ENCODE measurements around the gene PITPNM2.

The PITPNM2 gene

DNA sequence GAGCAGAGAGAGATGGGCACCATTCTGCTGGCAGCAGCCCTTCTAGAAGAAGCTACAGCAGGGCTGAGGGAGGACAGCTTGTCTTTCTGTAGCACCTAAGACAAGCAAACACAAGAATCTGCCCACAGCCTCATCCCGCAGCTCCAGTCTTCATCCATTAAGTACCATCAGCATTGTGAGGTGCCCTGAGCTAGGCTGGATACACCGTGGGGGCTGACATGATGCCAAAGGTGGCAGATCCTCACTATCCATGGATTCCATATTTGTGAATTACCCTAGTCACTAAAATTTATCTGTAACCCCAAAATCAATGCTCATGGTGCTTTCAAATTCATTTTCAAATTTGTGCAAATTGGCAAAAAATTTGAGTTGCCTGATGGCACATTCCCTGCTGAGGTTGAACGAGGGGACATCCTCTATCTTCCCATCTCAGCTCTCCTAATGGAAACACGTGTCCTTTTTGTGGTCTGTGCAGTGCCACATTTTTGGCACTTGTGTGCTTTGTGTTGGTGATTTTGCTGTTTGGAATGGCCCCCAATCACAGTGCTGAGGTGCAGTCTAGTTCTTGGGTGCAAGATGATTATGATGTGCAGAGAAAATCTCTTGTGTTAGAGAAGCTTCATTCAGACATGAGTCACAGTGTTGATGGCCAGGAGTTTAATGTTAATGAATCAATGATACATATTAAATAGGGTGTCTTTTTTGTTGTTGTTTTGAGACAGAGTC is 7.0 kb downstream of the PITPNM2 start:
- no peak for DNase-seq

DNA sequence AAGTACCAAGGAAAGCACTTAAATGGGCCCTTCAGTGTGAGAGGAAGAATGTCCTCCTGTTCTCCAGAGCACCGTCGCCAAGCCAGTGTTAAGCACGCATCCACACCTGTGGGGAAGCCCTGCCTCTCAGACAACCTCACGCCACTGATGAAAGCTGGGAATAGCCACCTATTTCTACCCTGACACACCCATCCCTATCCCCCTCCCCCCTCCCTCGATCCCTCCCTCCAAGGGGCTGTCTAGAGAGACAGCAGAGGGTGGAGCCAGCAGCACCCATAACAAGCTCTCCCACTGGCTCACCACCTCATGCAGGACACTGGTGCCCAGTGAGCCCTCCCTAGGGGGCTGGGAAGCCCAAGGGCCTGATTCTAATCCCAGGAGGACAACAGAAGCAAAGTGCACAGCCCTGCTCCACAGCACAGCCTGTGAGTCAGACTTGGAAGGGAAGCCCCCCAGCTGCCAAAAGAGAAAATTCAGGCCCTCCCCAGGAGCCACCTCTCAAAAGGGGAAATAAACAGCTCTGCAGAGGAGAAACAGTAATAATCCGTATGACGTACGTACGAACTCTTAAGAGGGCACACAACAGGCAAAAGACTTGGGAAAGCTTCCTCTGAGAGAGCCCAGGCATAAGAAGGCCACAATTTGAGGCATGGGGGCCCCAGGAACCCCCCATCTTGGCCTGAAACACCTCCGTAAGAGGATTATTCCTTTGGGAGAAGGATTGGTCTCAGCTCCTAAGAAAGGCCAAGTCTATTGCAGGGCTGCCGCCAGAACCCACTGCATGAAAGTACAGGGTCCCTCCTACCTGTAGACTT is 7.8 kb downstream of the PITPNM2 start:
- no peak for DNase-seq

DNA sequence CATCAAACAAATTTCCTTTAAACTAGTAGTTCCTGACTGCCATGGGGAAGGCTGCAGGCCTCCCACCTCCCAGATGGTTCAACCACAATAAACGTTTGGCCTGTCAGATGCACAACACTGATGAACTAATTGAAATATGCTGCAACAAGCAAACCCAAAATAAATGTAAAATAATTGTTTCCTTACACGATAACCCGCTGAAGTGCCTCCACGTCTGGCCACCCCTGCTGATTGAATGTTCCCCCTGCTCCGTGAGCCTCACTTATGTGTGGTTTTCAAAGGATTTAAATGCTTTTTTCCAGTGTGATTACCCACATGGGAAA is 8.4 kb downstream of the PITPNM2 start:
- DNase-seq: no peak

DNA sequence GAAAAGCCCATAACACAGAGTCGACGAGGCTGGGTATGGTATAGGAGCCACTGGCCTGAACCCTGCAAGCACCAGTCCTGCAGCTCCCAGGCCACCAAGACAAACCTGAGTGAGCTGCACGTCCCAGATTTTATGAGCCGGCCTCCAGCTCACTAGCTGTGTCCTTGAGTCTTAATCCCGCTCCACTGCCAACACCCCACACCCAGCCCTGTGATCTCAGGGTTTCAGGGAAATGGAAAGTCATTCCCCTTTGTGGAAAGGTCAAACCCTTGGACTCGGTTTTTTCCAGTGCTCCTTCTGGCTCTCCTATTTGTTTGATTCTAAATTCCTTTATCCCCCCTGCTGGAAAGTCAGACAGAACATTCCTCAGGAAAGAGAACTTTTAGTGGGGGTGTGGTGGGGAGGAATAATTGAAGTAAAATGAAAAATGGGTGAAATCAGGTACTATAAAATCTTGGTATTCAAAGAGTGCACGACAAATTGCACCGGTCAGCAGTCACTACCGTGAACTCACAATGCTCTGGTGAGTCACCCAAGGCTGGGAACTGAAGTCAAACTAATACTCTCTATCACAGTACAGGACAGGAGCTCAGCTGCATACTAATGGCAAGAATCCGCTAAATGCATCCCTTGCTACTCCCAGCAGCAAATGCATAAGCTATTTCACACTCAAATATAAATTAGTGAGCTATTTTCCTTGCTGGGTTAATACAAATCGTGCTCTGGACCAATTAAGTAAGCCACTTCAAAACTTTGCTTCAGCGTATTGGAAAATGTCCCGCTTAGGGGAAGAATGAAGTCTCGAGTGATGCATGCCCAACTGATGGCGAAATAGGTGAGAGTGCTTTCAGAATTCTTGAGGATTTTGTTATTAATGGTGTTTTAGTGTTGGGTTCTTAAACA is 9.0 kb downstream of the PITPNM2 start:
- no peak for DNase-seq

DNA sequence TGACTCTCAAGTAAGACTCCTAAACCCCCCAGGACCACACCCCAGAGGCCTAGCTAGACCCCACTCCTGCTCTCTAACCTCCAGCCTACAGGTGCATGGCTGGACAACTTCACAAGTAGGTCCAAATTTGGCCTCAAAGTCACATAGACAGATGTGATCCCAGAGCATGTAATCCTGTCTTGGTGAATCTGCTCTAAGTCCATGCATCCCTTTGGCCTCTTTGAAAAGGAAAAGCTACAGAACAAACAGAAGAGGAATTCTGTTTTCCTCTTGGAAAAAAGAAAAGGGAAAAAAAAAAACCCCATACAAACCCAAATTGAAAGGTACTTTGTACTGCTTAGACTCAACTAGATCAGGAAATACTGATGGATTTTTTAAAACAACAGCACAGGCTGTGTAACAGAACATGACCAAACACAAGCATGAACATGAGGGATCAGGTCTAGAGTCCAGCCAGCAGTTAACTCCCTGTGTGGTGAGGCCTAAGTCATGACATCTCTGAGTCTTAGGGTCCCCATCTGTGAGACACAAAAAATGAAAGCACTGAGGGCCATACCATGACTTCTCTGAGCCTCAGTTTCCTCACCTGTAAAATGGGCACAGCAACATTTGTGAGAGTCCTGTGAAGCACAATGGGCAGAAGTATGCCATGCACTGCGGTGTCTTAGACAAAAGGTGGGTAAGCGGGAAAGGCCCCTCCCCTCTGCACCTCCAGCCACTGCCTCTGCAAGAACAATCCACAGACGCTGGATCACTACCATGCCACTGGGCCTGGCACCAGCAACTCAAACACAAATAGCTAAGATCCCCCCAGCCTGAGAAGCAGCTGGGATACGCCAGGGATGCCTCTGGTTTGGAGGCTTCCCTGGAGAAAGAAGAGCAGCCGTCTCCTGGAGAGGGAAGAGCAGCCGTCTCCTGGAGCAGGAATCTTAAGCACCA is 9.9 kb downstream of the PITPNM2 start:
- no peak for DNase-seq

DNA sequence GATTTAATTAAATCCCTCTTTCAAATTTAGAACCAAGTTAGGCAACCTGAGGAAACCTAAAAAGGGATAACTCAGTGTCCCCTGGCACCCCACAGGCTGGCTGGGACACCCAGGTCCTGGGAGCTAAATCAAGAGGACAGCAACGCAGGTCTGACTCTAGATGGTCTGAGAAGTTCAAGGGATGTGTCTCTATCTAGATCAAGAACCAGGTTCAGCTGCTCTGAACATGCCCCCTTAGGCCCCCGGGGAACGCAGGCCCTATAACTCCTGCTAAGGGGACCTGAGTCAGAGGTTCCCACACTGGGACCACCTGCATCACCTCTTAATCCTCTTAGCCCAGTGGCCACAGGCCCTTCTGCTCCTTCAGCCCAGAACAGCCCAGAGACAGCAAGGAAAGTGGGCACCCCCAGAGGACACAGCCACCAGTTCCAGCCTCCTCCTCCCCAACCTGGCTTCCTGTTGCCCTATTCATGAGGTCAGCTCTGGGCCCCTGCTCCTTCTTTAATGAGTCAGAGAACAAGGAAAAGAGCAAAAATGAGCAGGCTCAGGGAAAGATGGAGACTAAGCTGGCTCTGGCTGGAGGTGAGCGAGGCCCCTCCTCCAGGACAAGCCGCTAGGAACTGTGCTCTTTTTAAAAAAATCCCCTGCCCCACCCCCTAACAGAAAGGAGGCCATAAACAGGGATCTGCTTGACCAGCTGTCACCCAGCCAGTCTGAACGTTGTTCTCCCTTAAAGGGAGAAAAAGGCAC is 10.8 kb downstream of the PITPNM2 start:
- DNase-seq: no peak

DNA sequence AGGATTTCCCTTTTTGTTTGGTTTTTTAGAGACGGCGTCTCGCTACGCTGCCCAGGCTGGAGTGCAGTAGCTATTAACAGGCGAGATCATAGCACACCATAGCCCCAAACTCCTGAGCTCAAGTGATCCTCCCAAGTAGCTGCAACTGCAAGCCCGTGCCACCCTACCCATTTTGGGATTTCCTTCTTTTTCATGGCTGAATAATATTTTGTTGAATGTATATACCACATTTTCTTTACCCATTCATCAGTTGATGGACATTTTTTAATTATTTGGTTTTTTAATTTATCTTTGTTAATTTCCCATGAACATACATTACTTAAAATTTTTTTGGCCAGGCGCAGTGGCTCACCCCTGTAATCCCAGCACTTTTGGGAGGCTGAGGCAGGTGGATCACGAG is 15.2 kb downstream of the PITPNM2 start:
- no peak for DNase-seq

DNA sequence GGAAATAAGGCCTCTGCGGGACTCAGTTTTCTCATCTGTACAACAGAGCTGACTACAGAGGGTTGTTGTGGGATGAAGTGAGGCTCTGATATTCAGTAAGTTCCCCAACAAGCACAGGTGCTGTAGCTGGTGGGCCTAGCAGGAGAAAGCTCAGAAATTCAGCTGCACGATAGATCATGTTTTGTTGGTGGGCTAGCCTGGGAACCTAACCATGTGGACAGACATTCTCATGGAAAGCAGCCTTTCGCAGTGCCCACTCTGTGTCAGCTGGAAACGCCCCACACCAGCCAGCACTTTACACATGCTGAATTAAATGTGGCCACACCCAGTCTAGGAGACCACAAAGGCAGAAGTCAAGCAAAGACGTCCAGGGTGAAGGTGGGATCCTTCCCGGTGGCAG is 16.1 kb downstream of the PITPNM2 start:
- DNase-seq: no peak

DNA sequence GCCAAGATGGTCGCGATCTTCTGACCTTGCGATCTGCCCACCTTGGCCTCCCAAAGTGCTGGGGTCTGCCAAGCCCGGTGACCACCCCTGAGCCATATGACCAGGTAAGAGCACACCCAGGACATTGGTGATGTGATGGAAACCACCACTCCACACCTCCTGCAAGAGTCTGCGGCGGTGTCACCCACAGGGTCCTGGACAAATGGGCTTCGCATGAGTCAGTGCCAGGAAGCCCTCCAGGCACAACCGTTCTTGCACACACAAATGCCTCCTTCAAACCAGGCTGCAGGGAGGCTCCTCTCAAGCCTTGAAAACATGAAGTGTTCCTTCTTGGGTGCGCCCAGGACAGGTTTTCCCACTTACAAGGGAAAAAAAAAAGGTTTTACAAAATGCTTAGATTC is 16.6 kb downstream of the PITPNM2 start:
- no peak for DNase-seq

DNA sequence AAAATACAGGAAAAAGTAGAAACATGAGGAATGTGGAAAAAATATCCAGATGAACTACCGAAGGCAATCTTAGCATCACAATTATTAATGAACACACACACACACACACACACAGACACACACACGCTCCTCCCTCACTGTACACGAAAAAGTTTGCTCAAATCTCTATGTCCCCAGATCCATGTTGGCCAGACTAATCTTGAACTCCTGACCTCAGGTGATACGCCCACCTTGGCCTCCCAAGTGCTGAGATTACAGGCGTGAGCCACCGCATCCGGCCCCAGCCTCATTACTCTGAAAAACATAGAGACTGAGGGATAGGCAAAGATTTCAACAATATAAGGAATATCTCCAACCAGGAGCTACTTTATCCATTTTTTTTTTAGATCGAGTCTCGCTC is 17.2 kb downstream of the PITPNM2 start:
- no peak for DNase-seq

DNA sequence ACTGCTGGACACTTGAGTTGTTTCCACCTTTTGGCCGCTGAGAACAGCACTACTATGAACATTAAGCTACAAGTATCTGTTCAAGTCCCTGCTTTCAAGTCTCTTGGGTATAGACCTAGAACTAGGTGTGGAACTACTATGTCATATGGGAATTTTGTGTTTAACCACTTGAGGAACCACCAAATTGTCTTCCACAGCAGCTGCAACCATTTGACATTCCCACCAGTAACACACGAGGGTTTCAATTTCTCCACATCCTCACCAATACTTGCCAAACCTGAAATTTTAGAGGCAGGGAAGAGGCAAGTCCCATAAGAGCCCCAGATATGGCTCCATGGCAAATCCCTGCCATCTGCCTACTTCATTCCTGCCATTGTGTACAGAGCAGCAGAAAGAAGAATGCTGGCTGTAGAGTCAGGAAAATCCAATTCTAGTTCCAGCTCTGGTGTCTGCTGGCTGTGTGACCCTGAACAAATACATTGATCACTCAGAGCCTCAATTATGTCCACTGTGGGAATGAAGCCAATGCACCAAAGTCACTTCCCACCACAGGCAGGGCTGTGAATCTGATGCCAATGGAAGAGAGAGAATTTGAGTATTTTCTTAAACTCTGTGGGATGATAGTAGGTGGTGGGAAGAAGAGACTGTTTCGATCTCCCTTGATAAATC is 17.8 kb downstream of the PITPNM2 start:
- DNase-seq: peak; percentile 94

DNA sequence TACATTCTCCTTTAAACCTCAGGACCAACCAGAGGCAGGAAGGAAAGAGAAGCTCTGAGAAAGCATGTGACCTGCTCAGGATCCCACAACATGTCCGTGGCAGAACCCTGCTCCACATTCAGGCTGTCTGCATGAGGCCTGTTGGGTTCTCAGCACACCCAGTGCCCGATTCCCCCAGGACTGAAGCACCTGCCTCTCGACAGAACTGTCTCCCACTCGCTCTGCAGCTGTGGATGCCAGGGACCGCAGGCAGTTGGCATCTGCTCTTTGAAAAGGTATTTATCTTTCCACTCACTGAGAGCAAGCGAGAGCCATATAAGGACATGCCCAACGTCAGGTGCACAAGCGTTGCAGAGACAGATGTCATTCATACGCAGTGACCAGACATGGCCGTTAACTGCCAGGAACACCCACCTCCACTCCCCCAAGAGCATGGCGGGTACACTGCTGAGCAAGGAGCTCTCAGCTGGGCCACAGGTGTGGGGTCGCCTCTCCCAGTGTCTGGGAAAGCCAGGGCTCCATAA is 18.9 kb downstream of the PITPNM2 start:
- peak; percentile 95 for DNase-seq

DNA sequence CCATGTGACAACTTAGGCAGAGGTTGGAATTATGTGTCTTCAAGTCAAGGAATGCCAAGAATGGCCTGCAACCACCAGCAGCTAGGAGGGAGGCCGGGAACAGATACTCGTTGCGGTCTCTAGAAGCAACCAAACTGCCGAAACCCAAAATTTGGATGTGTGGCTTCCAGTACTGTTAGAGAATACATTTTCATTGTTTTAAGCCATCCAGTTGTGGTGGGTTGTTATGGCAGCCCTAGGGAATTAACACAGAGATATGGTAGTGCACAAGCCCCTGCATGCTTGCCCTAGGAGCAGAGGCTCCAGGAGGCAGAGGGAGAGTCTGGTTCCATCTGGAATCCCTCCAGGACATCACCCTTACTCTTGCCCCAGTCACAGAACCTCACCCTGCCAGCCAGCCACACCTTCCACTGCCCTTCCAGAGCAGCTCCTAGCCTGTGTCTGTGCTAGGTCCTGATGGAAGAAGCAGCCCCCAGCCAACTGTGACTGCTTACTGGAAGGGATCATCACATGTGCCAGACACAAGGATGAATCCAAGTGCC is 19.5 kb downstream of the PITPNM2 start:
- peak; percentile 91 for DNase-seq

DNA sequence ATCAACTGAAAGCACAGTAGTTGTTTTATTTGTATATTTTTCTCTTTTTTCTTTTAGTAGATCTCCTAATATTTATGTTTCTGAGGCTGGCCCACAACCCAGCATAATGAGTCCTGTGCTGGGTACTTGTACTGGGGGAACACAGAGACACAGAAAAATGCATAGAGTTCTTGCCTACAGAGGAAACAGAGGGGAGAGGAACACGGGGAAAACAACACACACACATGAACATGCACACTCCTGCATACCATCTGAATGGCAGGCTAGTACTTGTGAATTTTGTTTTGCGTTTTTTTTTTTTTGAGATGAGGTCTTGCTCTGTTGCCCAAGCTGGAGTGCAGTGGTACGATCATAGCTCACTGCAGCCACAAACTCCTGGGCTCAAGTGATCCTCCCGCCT is 21.3 kb downstream of the PITPNM2 start:
- DNase-seq: no peak

DNA sequence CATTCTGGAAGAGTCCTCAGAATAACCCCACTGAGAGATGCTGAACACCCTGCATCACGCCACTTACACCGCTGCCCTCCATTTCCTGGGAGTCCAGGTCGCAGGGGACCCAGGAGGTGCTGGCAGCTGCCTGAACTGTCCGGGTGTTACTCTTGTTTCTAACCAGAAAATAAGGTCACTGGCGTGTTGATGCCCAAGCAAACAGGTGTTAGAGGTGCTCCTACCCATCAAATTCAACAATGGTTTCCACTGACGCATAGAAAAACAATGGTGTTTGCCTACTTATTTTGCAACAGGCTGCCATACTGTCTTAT is 23.8 kb downstream of the PITPNM2 start:
- DNase-seq: no peak

DNA sequence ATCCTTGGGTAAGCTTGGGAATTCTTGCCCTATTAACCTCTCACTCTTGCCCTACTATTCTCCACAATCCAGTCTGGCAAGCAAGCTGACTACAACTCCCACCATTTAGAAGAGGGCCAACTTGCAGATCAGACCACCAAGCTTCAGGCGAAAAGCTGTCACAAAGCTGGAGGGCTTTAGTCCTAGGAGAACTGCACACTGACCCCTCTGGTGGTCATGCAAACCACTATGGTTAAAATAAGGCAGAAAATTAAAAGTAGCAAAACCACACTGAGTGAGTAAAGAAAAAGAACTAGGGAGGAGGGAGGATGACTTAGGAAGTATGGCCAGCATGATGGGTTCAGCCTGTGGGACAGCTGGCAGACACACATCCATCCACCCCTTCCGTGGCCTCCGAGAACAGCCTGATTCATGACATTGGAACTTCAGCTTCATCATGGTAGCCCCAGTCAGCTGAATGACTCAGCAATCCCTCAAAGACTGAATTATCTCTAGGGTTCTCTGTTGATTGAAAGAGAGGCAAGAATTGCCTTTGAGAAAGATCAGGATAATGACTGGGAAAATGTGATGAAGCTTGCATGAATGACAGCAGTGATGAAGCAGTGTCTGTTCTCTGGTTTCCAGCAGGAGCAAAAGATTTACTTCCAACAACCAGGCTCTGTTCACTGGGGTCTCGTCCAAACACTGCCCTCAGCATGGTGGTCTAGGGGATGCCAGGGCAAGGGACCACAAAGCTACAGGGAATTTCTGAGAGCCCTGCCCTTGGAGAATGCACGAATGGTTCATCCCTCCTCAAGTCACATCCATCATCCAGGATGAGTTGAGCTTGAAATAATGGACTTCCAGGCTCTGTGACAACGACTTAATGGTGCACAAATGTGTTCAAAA is 24.4 kb downstream of the PITPNM2 start:
- no peak for DNase-seq

DNA sequence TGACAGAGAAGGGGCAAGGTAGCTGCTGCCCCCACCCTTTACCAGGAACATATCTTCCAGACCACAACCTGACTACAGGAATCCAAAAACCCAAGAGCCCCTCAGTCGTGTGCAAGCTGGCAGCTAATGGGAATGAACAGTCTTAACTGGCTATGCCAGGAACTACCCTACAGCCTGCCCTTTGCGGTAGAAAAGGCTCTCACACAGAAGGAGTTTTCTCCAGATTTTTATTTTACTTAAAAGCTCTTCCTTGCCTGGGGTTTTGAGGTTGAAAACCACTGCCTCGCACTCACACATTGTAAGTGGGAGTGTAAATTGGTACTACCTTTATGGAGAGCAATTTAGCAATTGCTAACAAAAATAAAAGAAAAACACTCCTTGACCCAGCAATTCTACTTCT is 28.3 kb downstream of the PITPNM2 start:
- DNase-seq: no peak

DNA sequence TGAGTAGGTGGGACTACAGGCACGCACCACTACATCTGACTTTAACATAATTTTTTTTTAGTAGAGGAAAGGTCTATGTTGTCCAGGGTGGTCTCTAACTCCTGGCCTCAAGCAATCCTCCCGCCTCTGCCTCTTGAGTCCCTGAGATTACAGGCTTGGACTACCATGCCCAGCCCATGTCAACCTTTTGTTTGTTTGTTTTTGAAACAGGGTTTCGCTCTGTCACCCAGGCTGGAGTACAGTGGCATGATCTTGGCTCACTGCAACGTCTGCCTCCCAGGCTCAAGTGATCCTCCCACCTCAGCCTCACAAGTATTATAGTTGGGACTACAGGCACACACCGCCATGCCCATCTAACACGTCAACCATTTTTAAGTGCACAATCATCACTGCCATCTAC is 29.2 kb downstream of the PITPNM2 start:
- DNase-seq: no peak

DNA sequence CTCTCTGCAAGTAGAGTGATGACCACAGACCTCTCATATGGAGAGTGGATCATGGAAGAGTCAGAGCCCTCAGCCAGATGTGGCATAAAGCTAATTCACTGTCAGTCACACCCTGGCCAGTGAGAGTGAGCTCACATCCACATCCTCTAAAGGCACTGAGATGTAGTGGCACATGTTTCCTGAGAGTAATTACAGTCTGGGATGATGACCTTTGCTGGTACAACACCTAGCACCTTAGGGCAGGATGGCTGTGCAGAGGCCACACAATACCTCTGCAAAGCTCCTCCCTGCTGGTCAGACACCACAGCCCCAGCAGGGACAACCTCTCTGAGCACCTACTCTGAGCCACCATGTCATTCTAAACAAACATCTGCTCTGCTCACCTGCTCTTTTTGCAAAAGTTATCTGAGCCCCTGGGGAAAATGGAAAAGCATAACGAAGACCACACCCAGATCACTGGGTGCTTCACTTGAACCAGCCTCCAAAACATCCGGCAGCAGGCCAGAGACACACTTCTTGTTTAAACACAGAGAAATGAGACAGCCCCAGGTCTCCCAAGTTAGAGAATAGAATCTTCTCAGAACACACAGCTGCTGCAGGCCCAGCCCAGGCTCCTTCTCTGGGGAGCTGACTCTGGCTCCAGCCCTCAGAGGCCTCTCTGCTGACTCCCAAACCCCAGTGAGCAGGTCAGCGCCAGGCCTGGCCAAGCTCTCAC is 30.3 kb downstream of the PITPNM2 start:
- peak; percentile 48 for DNase-seq
